ENCODE results near the gene TRMT44. TPM values are rescaled to one million over a fixed set of nuclear protein-coding genes. Genes with fewer than 3 reads are reported as not detected.
A peak's percentile ranks its signal among the peaks of the same experiment; 100 is the strongest.
"Not testable (repeated sequence)": the region's sequence is repeated elsewhere in the genome, so short reads cannot be mapped to it uniquely, and the experiment has no call there.

The TRMT44 gene
- total RNA-seq, 1 donor from 2014 or later = 11.6 TPM

GRCh38 chr4:8406887-8407286 lies 33.7 kb upstream of the TRMT44 start:
- ATAC-seq; DNase-seq (ENCODE audit: low spot score): not testable (repeated sequence)

DNA sequence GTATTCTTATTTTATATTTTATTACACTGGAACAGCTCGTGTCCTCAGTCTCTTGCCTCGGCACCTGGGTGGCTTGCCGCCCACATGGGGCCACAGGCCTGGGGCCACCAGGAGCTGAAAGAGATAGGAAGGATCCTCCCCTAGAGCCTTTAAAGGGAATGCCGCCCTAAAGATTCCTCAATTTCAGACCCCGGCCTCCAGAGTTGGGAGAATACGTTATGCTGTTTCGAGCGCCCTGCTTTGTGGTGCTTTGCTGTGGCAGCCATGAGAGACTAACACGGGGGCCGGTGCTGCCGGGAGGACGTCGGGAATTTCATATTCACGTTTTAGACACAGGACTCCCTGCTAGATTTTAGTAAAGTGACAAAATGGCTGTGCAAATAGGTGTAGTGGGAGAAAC lies 33.3 kb upstream of the TRMT44 start:
- ATAC-seq (no peak), DNase-seq (ENCODE audit: low spot score) (no peak)

- ATAC-seq = no peak
- DNase-seq (ENCODE audit: low spot score) = no peak
These were observed 32.8 kb upstream of the TRMT44 start for GRCh38 chr4:8407756-8408155.

- ATAC-seq (peak; percentile 18), DNase-seq (ENCODE audit: low spot score) (no peak)
These were observed 31.1 kb upstream of the TRMT44 start for GRCh38 chr4:8409264-8410065.

GRCh38 chr4:8410066-8410625 lies 30.4 kb upstream of the TRMT44 start:
- ATAC-seq = no peak

GRCh38 chr4:8410641-8411271 lies 29.8 kb upstream of the TRMT44 start:
- ATAC-seq (peak; percentile 86), DNase-seq (ENCODE audit: low spot score) (no peak)

More at GRCh38 chr4:8410066-8410625, 30.4 kb upstream of the TRMT44 start:
- no peak for DNase-seq (ENCODE audit: low spot score)

DNA sequence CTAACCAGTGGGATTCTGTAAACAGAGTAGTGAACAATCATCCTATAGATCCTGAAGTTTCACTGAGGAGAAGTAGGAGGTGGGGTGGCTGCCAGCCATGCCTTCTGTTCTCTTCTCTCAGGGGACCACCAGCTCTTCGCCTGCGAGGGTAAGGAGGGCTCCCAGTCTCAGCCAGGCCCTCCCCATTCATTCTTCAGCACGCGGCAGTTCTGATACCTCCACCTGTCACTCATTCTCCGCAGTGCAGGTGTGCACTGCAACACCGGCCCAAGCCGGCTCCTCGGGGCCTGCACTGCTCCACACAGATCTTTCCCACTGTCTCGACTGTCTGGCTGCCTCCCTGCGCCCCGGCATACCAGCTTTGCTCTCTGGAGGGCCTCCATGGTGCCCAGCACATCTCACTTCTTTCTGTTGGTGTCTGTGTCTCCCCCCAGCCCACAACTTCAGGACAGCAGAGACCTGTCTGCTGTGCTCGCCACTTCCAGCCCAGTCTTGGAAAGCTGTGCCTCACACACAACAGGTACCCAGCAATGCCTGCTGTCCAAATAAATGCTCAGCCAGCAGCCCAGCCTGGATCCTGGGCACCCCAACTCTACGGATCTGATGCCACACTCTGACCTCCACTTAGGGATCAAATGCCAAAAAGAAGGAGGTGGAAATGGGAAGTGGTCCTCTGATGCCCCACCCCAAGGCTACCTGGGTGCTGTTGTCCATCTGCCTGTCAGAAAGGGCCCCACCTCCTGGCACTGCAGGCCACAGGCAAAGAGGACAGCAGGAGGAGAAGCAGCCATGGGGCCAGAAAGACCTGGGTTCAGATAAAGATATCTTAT lies 29.0 kb upstream of the TRMT44 start:
- no peak for DNase-seq (ENCODE audit: low spot score)

GRCh38 chr4:8412288-8412687 lies 28.3 kb upstream of the TRMT44 start:
- DNase-seq (ENCODE audit: low spot score) (no peak), ATAC-seq (no peak)

More for the DNA sequence above, 29.0 kb upstream of the TRMT44 start:
- no peak for ATAC-seq

DNA sequence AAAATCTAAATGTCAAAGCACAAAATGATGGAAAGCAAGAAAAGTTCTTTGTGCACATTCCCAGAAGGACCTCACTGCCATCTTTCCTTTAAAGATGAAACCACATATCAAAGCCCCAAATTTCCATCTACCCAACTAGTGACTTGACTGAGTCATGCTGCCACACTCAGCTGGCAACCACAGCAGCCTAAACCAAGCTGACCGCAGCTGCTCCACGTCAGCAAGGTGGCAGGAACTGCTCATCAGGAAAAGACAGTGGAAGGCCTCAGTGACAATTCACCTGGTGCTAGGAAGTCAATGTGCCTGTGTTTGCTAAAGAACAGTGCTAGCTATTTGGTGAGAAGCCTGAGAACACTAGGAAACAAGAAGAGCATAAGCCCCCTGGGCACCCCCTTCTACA lies 26.2 kb upstream of the TRMT44 start:
- ATAC-seq (no peak), DNase-seq (ENCODE audit: low spot score) (no peak)

- ATAC-seq (no peak), DNase-seq (ENCODE audit: low spot score) (no peak)
These were observed 23.4 kb upstream of the TRMT44 start for GRCh38 chr4:8417071-8417614.

DNA sequence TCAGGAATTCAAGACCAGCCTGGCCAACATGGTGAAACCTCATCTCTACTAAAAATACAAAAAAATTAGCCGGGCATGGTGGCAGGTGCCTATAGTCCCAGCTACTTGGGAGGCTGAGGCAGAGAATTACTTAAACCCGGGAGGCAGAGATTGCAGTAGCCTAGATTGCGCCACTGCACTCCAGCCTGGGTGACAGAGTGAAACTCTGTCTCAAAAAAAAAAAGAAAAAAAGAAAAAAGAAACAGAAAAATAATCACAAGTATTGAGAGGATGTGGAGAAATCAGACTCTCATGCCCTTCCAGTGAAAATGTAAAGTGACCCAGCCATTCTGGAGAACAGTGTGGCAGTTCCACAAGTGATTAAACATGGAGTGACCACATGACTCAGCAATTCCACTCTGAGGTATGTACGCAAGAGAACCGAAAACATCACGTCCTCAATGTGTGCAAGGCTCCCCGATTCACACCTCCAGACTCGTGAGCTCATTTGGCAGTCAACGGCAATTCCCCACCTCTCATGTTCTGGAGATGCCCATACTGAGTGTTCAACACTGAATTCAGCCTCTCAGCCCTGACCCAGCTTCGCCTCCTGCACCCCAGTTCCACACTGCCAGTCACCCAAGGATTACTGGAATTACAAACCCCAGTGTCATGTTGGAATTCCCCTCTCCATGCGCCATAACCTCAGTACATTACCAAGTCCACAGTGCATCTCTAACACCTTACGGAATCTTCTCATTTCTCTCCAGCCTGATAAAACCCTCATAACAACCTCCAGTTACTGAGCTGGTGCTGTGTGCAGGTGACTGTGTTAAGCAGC lies 21.1 kb upstream of the TRMT44 start:
- DNase-seq (ENCODE audit: low spot score) (no peak), ATAC-seq (peak; percentile 38)

DNA sequence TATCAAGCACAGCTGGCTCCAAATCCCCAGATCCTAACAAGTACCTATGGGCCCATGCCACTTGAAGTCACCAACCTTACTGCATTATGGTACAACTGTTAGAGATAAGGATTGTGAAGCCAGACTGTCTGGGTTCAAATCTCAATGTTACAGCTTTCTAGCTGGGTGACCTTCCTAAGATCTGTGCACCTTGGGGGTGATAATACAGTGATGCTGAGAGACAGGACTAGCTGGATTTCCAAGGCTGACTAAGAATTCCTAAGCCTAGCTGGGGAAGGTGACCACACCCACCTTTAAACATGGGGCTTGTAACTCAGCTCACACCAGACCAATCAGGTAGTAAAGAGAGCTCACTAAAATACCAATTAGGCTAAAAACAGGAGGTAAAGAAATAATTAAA lies 20.4 kb upstream of the TRMT44 start:
- not testable (repeated sequence) for ATAC-seq; DNase-seq (ENCODE audit: low spot score)

DNA sequence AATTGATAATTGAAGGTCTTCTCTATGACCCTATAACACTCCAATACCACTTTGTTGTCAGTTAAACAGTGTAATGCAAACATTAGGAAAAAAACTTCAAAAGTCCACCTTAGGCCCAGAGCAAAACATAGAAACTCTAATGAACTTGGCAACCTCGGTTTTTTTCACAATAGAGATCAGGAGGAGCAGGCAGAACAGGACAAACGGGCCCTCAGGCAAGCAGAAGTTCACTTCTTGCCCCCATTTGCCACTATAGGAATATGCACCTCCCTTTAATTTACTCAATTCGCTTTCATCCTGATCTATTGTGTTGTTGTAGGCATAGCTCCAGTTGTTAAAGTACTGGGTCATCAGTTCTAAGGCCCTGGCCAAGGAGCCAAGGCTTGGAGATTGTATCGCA lies 18.2 kb upstream of the TRMT44 start:
- ATAC-seq = peak; percentile 81

GRCh38 chr4:8422786-8423185 lies 17.8 kb upstream of the TRMT44 start:
- no peak for ATAC-seq
- DNase-seq (ENCODE audit: low spot score) = no peak

More for the DNA sequence above, 18.2 kb upstream of the TRMT44 start:
- DNase-seq (ENCODE audit: low spot score) = no peak

- DNase-seq (ENCODE audit: low spot score) = no peak
These were observed 13.3 kb upstream of the TRMT44 start for GRCh38 chr4:8427262-8427661.

DNA sequence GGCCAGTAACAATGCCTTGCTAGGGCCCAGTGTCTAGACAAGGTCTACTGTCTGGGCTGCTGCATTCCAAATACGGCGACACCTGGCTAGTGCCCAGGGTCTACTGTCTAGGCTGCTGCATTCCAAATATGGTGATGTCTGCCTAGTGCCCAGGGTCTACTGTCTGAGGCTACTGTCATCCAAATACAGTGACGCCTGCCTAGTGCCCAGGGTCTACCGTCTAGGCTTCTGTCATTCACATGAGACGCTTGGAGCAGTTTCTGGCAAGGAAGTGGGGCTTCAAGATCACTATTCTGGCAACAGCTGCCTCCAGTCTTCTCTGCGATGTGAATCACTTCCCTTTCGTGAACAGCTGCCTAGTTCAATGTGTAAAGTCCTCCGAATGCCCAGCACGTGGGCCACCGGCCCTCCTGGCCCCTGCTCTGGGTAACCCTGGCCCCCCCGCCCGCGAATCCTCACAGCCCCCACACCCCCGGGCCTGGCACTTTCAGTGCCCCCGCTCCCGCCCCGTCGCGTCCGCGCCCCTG lies 12.8 kb upstream of the TRMT44 start:
- ATAC-seq (peak; percentile 54), DNase-seq (ENCODE audit: low spot score) (no peak)

More at GRCh38 chr4:8427262-8427661, 13.3 kb upstream of the TRMT44 start:
- no peak for ATAC-seq

DNA sequence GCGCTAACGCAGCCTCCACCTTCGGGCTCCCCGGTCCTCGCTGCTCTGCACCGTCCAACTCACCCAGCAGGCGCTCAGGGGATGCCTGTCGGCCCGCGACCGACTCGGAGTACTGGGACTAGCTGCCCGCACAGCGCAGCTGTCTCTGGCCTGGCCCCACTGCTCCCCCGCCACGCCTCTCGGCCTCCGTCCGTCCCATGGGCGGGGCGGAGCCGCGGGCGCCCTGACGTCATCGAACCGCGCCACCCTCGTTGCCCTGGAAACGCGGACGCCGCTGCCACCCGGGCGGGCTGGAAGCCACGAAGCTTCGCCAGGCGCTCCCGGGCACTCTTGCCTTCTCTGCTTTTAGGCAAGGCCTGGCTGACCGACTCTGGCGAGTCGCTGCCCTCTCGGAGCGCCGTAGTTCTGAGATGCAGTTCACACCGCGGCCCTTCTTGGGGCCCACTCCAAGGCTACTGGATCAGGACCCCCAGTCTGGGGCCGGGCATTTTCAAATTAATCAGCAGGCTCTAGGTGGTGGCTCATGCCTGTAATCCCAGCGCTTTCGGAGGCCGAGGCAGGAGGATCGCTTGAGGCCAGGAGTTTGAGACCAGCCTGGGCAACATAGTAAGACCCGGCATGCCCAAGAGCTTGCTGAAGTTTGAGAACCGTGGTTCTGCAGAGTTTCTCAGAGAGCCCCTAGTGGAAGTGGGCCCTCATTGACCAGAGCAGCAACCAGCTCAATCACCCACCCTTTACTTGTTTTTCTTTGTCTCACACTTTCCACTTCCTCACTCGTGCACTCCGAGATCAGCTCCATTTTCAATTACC lies 12.1 kb upstream of the TRMT44 start:
- ATAC-seq = peak; percentile 93
- peak; percentile 95 for DNase-seq (ENCODE audit: low spot score)

GRCh38 chr4:8431553-8431952 lies 9.0 kb upstream of the TRMT44 start:
- ATAC-seq (peak; percentile 60), DNase-seq (ENCODE audit: low spot score) (peak; percentile 68)

DNA sequence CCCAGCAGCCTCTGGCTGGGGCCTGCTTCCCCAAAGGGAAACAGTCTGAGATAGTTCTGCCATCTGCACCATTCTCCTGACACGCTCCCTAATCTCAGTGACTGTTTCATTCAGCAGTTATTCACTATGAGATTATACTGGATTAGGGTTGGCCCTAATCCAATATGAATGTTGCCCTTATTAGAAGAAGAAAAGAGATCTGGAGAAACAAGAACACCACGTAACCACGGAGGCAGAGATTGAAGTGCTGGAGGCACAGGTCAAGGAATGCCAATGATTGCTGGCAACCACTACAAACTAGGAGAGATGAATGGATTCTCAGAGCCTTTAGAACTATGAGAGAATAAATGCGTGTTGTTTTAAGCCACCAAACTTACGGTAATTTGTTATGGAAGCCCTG lies 7.4 kb upstream of the TRMT44 start:
- DNase-seq (ENCODE audit: low spot score) (no peak), ATAC-seq (no peak)

Data from left lobe of liver (tissue), 2 donors.